Ascending aorta (tissue), 2 donors: ENCODE data around the gene GPATCH2. TPM values are rescaled to one million over a fixed set of nuclear protein-coding genes. Genes with fewer than 3 reads are reported as not detected.
"Not testable (repeated sequence)": the region's sequence is repeated elsewhere in the genome, so short reads cannot be mapped to it uniquely, and the experiment has no call there.

Source experiments
- DNase-seq, 2 donors: peaks; one replicate each; pipeline ENCODE4 v3.0.0-alpha.2; 2019; ENCODE audit warnings: low spot score in 2 of 2
- H3K27ac ChIP-seq, 2 donors: fragments of 200-600 bp; sonication (generic); one replicate each; pipeline ENCODE4 v1.5.1; 2016 to 2017; ENCODE audit warnings: mild to moderate bottlenecking in 1 of 2
- H3K27me3 ChIP-seq: fragments of 200-600 bp; sonication (generic); one replicate; pipeline ENCODE4 v1.5.1; 2017
- H3K36me3 ChIP-seq, 2 donors: fragments of 200-600 bp; sonication (generic); one replicate each; pipeline ENCODE4 v1.5.1; 2016
- H3K4me1 ChIP-seq, 2 donors: fragments of 200-600 bp; sonication (generic); one replicate each; pipeline ENCODE4 v1.5.1; 2016 to 2017; ENCODE audit warnings: mild to moderate bottlenecking in 1 of 2
- H3K4me3 ChIP-seq, 2 donors: fragments of 200-600 bp; sonication (generic); one replicate each; pipeline ENCODE4 v1.5.1; 2016 to 2017; ENCODE audit warnings: mild to moderate bottlenecking in 1 of 2
- H3K9me3 ChIP-seq, 2 donors: fragments of 200-600 bp; sonication (generic); one replicate each; pipeline ENCODE4 v1.5.1; 2016
- CTCF ChIP-seq, 3 experiments: fragments of 200-600 bp in 2 of 3; fragments of 450-650 bp in 1 of 3; sonication (generic) in 2 of 3; IDR thresholded peaks; one replicate each; pipeline ENCODE4 v1.5.1; 2016 to 2019; ENCODE audit warnings: antibody characterized with exemption in 3 of 3, mild to moderate bottlenecking in 1 of 3, moderate library complexity in 1 of 3
- intact Hi-C: fragments of 100-400 bp; cut with DNase I; formaldehyde crosslinking; loops from one replicate; pipeline ENCODE4 v1.15.1; 2023
- total RNA-seq: library from RNA; depleted of rRNA; stranded (reverse); fragments of >200 nt; gene quantifications from one replicate; pipeline ENCODE4 v1.1.0, GENCODE V29; 2016

GPATCH2 gene
- total RNA-seq, 1 donor from 2014 or later = 3.8 TPM

DNA sequence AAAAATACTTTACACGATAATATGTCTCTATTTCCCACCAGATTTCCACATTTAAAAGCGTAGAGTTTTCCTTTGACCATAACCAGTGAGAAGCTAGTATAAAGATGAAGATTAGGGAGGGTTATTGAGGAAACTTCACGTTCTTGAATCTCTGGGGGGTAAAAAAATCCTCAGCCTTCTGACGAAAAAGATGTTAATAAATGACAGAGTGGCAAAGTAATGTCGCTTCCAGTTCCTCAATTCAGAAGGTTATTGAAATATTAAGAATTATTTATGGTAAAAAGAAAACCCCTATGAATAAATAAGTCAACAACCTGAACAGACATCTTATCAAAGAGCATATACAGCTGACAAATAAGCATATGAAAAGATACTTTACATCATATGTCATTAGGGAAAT, 241.0 kb downstream of the GPATCH2 start:
- no peak for TF ChIP-seq CTCF (IDR thresholded peaks at IDR 0.05)
- no peaks in the 10 kb centered on the region for H3K27me3 ChIP-seq
- H3K4me3 ChIP-seq = no peak overlapping the region
- no peaks in the 10 kb centered on the region for H3K9me3 ChIP-seq
- no peak for DNase-seq
- no peaks in the 10 kb centered on the region for H3K36me3 ChIP-seq
- H3K27ac ChIP-seq = no peak overlapping the region
- intact Hi-C loops = no loop called here
- no peaks in the 10 kb centered on the region for H3K4me1 ChIP-seq

GRCh38 chr1:217388522-217389065, 242.3 kb downstream of the GPATCH2 start:
- no peak for TF ChIP-seq CTCF (IDR thresholded peaks at IDR 0.05)
- Histone ChIP-seq H3K4me1 (no peaks in the 10 kb centered on the region), H3K27ac (no peak overlapping the region), H3K27me3 (no peaks in the 10 kb centered on the region), H3K9me3 (no peaks in the 10 kb centered on the region), H3K36me3 (no peaks in the 10 kb centered on the region), H3K4me3 (no peak overlapping the region)
- DNase-seq = no peak
- intact Hi-C loops = no loop called here

DNA sequence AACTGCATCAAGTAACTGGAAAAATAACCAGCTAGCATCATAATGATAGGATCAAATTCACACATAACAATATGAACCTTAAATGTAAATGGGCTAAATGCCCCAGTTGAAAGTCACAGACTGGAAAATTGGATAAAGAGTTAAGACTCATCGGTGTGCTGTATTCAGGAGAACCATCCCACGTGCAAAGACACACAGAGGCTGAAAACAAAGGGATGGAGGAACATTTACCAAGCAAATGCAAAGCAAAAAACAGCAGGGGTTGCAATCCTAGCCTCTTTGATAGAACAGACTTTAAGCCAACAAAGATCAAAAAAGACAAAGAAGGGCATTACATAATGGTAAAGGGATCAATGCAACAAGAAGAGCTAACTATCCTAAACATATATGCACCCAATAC, 249.1 kb downstream of the GPATCH2 start:
- intact Hi-C loops, H3K4me3 ChIP-seq, H3K27me3 ChIP-seq, H3K9me3 ChIP-seq, DNase-seq, H3K4me1 ChIP-seq, H3K27ac ChIP-seq, H3K36me3 ChIP-seq: not testable (repeated sequence)

- H3K27ac ChIP-seq, H3K4me1 ChIP-seq, DNase-seq, H3K27me3 ChIP-seq, H3K36me3 ChIP-seq, H3K4me3 ChIP-seq, intact Hi-C loops, H3K9me3 ChIP-seq: not testable (repeated sequence)
Observed at GRCh38 chr1:217379804-217380203, 251.1 kb downstream of the GPATCH2 start.

GRCh38 chr1:217379336-217379735, 251.6 kb downstream of the GPATCH2 start:
- H3K9me3 ChIP-seq = no peaks in the 10 kb centered on the region
- no peak for TF ChIP-seq CTCF (IDR thresholded peaks at IDR 0.05)
- no peak overlapping the region for H3K4me3 ChIP-seq
- no peak for DNase-seq
- intact Hi-C loops = no loop called here
- no peaks in the 10 kb centered on the region for H3K4me1 ChIP-seq
- no peaks in the 10 kb centered on the region for H3K27me3 ChIP-seq
- no peaks in the 10 kb centered on the region for H3K36me3 ChIP-seq
- H3K27ac ChIP-seq = no peak overlapping the region

Other genes starting within 250 kb of the GPATCH2 start
- not detected for gene SPATA17, start 254 bp upstream of the GPATCH2 start, total RNA-seq